A549 (cell line): ENCODE data around the gene SLC39A11. TPM values are rescaled to one million over a fixed set of nuclear protein-coding genes. Genes with fewer than 3 reads are reported as not detected.
"Not testable (repeated sequence)": the region's sequence is repeated elsewhere in the genome, so short reads cannot be mapped to it uniquely, and the experiment has no call there.

Source experiments
- ATAC-seq, 2 experiments: fragments of 200-7000 bp in 1 of 2; fragments of >200 bp in 1 of 2; cut with Nextera tagmentation in 1 of 2; cut with Tn5 transposase in 1 of 2; 3 replicates each; pipeline versions ENCODE4 v1.8.0 to v1.9.1; 2018 to 2020; ENCODE audit warnings: mild to moderate bottlenecking in 1 of 2, moderate library complexity in 1 of 2
- CTCF ChIA-PET: fragments of 300-600 bp; sonication (Branson Sonifier 250); formaldehyde crosslinking; extraction: SDS; loops from one replicate; lab custom pipeline; 2021; ENCODE audit warnings: antibody characterized with exemption, inconsistent platforms; lab: Yijun Ruan, JAX
- POLR2A ChIA-PET: fragments of 350-600 bp; formaldehyde crosslinking; extraction: SDS; loops from one replicate; lab custom pipeline; 2021; ENCODE audit warnings: antibody characterized with exemption, inconsistent platforms; lab: Yijun Ruan, JAX
- DNase-seq, 2 experiments: peaks; one replicate each; pipeline versions ENCODE4 v3.0.0 to v3.0.0-alpha.2; 2011 to 2016; ENCODE audit warnings: low read depth in 1 of 2, low spot score in 1 of 2
- FAIRE-seq: peaks from 2 replicates; lab custom pipeline; 2011; peaks lifted over from hg19 to GRCh38; lab: Jason Lieb, UNC
- H3K27ac ChIP-seq, 2 experiments: fragments of >200 bp; sonication (Bioruptor Twin); formaldehyde crosslinking; 3 replicates each; pipeline ENCODE4 v1.5.1; 2016 to 2017
- H3K4me1 ChIP-seq: fragments of >200 bp; sonication (Bioruptor Twin); formaldehyde crosslinking; 3 replicates; pipeline ENCODE4 v1.6.1; 2016
- H3K4me2 ChIP-seq: fragments of >200 bp; sonication (Bioruptor Twin); formaldehyde crosslinking; 3 replicates; pipeline ENCODE4 v1.6.1; 2016
- H3K4me3 ChIP-seq: fragments of >200 bp; sonication (Bioruptor Twin); formaldehyde crosslinking; 3 replicates; pipeline ENCODE4 v1.5.1; 2016
- H3K9me3 ChIP-seq: fragments of >200 bp; sonication (Bioruptor Twin); formaldehyde crosslinking; 3 replicates; pipeline ENCODE4 v1.6.1; 2016
- CBX2 ChIP-seq: fragments of 200-600 bp; sonication (generic); IDR thresholded peaks from 2 replicates; pipeline ENCODE4 v1.6.1; 2016; ENCODE audit warnings: low read depth, mild to moderate bottlenecking, borderline replicate concordance
- CEBPB ChIP-seq, 2 experiments: fragments of >200 bp in 1 of 2; sonication (Bioruptor Twin) in 1 of 2; formaldehyde crosslinking in 1 of 2; IDR thresholded peaks; 2 replicates each; pipeline ENCODE4 v1.6.1; 2012 to 2016
- EHF ChIP-seq: fragments of 250-450 bp; sonication (Bioruptor Pico); IDR thresholded peaks from 2 replicates; pipeline ENCODE4 v1.5.0; 2020; ENCODE audit warnings: mild to moderate bottlenecking
- EHMT2 ChIP-seq: fragments of 200-600 bp; sonication (generic); IDR thresholded peaks from 2 replicates; pipeline ENCODE4 v1.6.1; 2016; ENCODE audit warnings: antibody characterized with exemption, low read depth, mild to moderate bottlenecking, moderate library complexity
- ELK1 ChIP-seq: fragments of 150-350 bp; IDR thresholded peaks from 2 replicates; pipeline ENCODE4 v1.6.1; 2014; ENCODE audit warnings: low read depth, mild to moderate bottlenecking, low read length
- EP300 ChIP-seq, 2 experiments: fragments of >200 bp; sonication (Bioruptor Twin); formaldehyde crosslinking; IDR thresholded peaks; 2 replicates in 1 of 2; 3 replicates in 1 of 2; pipeline ENCODE4 v1.6.1; 2016 to 2017
- ESRRA ChIP-seq: fragments of 150-350 bp; IDR thresholded peaks from 2 replicates; pipeline ENCODE4 v1.6.1; 2014; ENCODE audit warnings: mild to moderate bottlenecking, low read length, borderline replicate concordance
- HES2 ChIP-seq: fragments of >200 bp; sonication (Bioruptor Twin); formaldehyde crosslinking; IDR thresholded peaks from 2 replicates; pipeline ENCODE4 v1.6.1; 2016
- MAX ChIP-seq: IDR thresholded peaks from 2 replicates; pipeline ENCODE4 v1.6.1; 2012
- PHF8 ChIP-seq: fragments of 200-600 bp; sonication (generic); IDR thresholded peaks from 2 replicates; pipeline ENCODE4 v1.6.1; 2016; ENCODE audit warnings: low read depth, mild to moderate bottlenecking, antibody characterized with exemption, moderate library complexity, borderline replicate concordance
- POLR2AphosphoS2 ChIP-seq: conservative IDR thresholded peaks from 2 replicates; pipeline ENCODE4 v1.6.1; 2012; ENCODE audit warnings: low read length, improper control_type of control experiment, inconsistent platforms
- RCOR1 ChIP-seq: fragments of 150-350 bp; IDR thresholded peaks from 2 replicates; pipeline ENCODE4 v1.6.1; 2014; ENCODE audit warnings: antibody characterized with exemption, low read length, low read depth
- REST ChIP-seq: fragments of 200-600 bp; sonication (generic); IDR thresholded peaks from 2 replicates; pipeline ENCODE4 v1.6.1; 2016; ENCODE audit warnings: antibody characterized with exemption, mild to moderate bottlenecking, moderate library complexity
- RFX5 ChIP-seq: fragments of 450-650 bp; IDR thresholded peaks from 2 replicates; pipeline ENCODE4 v1.7.1; 2014; ENCODE audit warnings: antibody characterized with exemption, mild to moderate bottlenecking, moderate library complexity
- RNF2 ChIP-seq: fragments of 200-600 bp; sonication (generic); IDR thresholded peaks from 2 replicates; pipeline ENCODE4 v1.6.1; 2016; ENCODE audit warnings: low read depth, mild to moderate bottlenecking, antibody characterized with exemption, moderate library complexity, borderline replicate concordance
- ZFP36 ChIP-seq: fragments of 450-650 bp; IDR thresholded peaks from 2 replicates; pipeline ENCODE4 v1.6.1; 2014; ENCODE audit warnings: borderline replicate concordance; ENCODE audit not compliant: partially characterized antibody
- WGBS: methylation state at CpG from one replicate; pipeline ENCODE4 v1.1.6; 2017; ENCODE audit errors: missing lambda C conversion rate; 5-methylcytosine and 5-hydroxymethylcytosine counted together
- polyA plus RNA-seq, 4 experiments: library from polyadenylated mRNA; depleted of rRNA in 3 of 4; stranded (reverse); fragments of >200 nt; fragmentation: RNase III in 1 of 4; extraction: RNeasy Plus Mini Kit Qiagen cat#74134 plus additional on column Dnase treatment in 1 of 4; gene quantifications; 2 replicates in 3 of 4; 3 replicates in 1 of 4; pipeline ENCODE4 v1.2.3, GENCODE V29; 2011 to 2017

SLC39A11 gene
- polyA plus RNA-seq, 2 of the 4 experiments (the other 2 are of a cell fraction): 18.4 to 25.2 TPM

- POLR2A ChIA-PET: no interaction called here
- CTCF ChIA-PET: interaction anchor here (1.2 to 1.4 kb wide), 3 partner anchors 9 to 215 kb away, joined by 3 read pairs; no protein-coding TSS in a partner anchor
- TF ChIP-seq HES2 (no peak), RFX5 (no peak), CEBPB (IDR thresholded peaks at IDR 0.05) (no peak), PHF8 (no peak), CBX2 (no peak), RCOR1 (no peak), ESRRA (no peak), REST (no peak), MAX (no peak)
- H3K4me2 ChIP-seq: no peak overlapping the region
- no peaks in the 10 kb centered on the region for H3K4me1 ChIP-seq
- no peak for ATAC-seq
- no peak overlapping the region for H3K27ac ChIP-seq
- DNase-seq: no peak
- H3K9me3 ChIP-seq: no peaks in the 10 kb centered on the region
- no peak overlapping the region for H3K4me3 ChIP-seq
- WGBS: 86% methylated on average over 5 of the region's 5 CpGs
- no peak for FAIRE-seq
Measured at GRCh38 chr17:72775237-72775636, 317.3 kb downstream of the SLC39A11 start.

- no peak for DNase-seq
- Histone ChIP-seq H3K4me2 (no peak overlapping the region), H3K4me1 (no peaks in the 10 kb centered on the region), H3K27ac (no peak overlapping the region), H3K4me3 (no peak overlapping the region), H3K9me3 (no peaks in the 10 kb centered on the region)
- no peak for FAIRE-seq
- no peak for TF ChIP-seq RNF2
- ChIA-PET POLR2A (no interaction called here), CTCF (interaction anchor here (0.9 to 1.2 kb wide), 3 partner anchors 26 to 214 kb away, joined by 3 to 4 read pairs (median 3); no protein-coding TSS in a partner anchor)
- no peak for ATAC-seq
- 78% methylated on average over 4 of the region's 4 CpGs for WGBS
Measured at GRCh38 chr17:72774236-72774635, 318.3 kb downstream of the SLC39A11 start.

- FAIRE-seq, H3K4me3 ChIP-seq, H3K4me1 ChIP-seq, H3K9me3 ChIP-seq, ATAC-seq, POLR2A ChIA-PET, H3K4me2 ChIP-seq, DNase-seq, CTCF ChIA-PET, H3K27ac ChIP-seq: not testable (repeated sequence)
- 79% methylated on average over 1 of the region's 1 CpG for WGBS
Measured at GRCh38 chr17:72773225-72773624, 319.3 kb downstream of the SLC39A11 start.

GRCh38 chr17:72772331-72772821 is 320.1 kb downstream of the SLC39A11 start:
- POLR2A ChIA-PET: no interaction called here
- ATAC-seq: no peak
- TF ChIP-seq EP300 (IDR thresholded peaks at IDR 0.05): no peak
- no peak overlapping the region for H3K27ac ChIP-seq
- no peak for FAIRE-seq
- no peak for DNase-seq
- no peaks in the 10 kb centered on the region for H3K9me3 ChIP-seq
- WGBS: 96% methylated on average over 7 of the region's 7 CpGs
- no peak overlapping the region for H3K4me3 ChIP-seq
- H3K4me1 ChIP-seq: no peaks in the 10 kb centered on the region
- no peak overlapping the region for H3K4me2 ChIP-seq
- CTCF ChIA-PET: no interaction called here

GRCh38 chr17:72771734-72772133 is 320.8 kb downstream of the SLC39A11 start:
- DNase-seq (no peak), FAIRE-seq (no peak), ATAC-seq (peak; percentile 52 to 69; a peak in 4 of 6 replicates)
- H3K4me2 ChIP-seq: no peak overlapping the region
- no peaks in the 10 kb centered on the region for H3K9me3 ChIP-seq
- 91% methylated on average over 3 of the region's 3 CpGs for WGBS
- no peaks in the 10 kb centered on the region for H3K4me1 ChIP-seq
- POLR2A ChIA-PET: no interaction called here
- CTCF ChIA-PET: interaction anchor here (0.6 to 0.7 kb wide), 2 partner anchors 13 kb away, joined by 3 read pairs; no protein-coding TSS in a partner anchor
- no peak overlapping the region for H3K4me3 ChIP-seq
- no peak overlapping the region for H3K27ac ChIP-seq
- TF ChIP-seq ELK1 (no peak), ZFP36 (no peak), EHMT2 (no peak), ESRRA (no peak), REST (no peak), POLR2AphosphoS2 (no peak), EHF (CRISPR knock-in tag) (no peak)
